ENCODE data around the gene GGT7. TPM values are rescaled to one million over a fixed set of nuclear protein-coding genes. Genes with fewer than 3 reads are reported as not detected.

The GGT7 gene
- total RNA-seq, 1 donor from 2014 or later, result 17.3 TPM

DNA sequence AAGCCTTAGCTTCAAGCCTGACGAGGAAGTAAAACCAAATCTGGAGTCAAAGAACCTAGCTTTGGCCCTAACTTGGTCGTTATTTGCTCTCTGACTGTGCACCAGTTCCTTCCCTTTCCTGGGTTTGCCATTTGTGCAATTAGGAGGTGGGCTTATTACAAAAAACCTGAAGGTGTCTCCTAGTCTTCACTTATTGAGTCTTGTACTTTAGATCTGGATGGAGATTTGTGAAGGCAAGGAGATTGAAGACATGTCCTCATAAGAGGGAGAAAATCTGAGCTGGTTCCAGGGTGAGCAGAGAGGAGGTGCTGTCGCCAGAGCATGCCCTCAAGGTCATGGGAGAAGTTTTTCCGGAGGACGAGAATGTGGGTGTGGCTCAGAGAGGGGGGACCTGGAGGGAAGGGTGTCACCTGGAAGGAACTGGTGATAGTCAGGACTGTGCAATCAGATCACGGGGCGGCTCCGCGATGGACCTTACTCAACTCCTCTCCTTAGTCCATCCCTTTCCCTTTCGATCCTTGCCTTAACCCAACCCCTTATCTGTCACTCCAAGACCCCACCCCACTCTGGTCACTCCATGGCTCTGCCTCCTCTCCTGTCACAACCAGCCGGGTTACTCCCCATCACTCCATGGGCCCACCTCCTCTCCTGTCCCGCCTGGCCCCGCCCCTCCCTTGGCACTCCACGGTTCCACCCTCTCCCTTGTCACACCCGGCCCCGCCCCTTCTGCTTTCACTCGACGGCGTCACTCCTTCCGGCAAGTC lies 3.2 kb upstream of the GGT7 start:
- FAIRE-seq (no peak), DNase-seq (ENCODE audit: low read depth) (peak; percentile 95)
- H3K27ac Mint-ChIP-seq (ENCODE audit: unreplicated experiment), result peak overlapping the region; percentile 41
- H3K27me3 Mint-ChIP-seq (ENCODE audit: low read depth, unreplicated experiment), result peaks cover 2% of the 10 kb centered on the region
- H3K4me1 Mint-ChIP-seq (ENCODE audit: low read depth, unreplicated experiment), result peaks cover 15% of the 10 kb centered on the region
- Histone ChIP-seq H3K9ac (ENCODE audit: low read length) (peak overlapping the region; percentile 46), H4K20me1 (ENCODE audit: insufficient read depth, low read length) (peaks cover 15% of the 10 kb centered on the region), H3K4me2 (ENCODE audit: low read length) (peak overlapping the region; percentile 99), H3K36me3 (ENCODE audit: insufficient read depth, low read length) (no peaks in the 10 kb centered on the region), H3K27me3 (ENCODE audit: insufficient read depth, low read length) (no peaks in the 10 kb centered on the region), H2AFZ (ENCODE audit: low read depth, low read length) (peak overlapping the region; percentile 83), H3K27ac (ENCODE audit: low read depth, low read length) (no peak overlapping the region), H3K79me2 (ENCODE audit: insufficient read depth, low read length) (peaks cover 17% of the 10 kb centered on the region), H3K9me3 (ENCODE audit: insufficient read depth, low read depth, low read length) (no peaks in the 10 kb centered on the region), H3K4me3 (ENCODE audit: insufficient read depth, low read depth, low read length) (peak overlapping the region; percentile 59), H3K4me1 (ENCODE audit: insufficient read depth, low read length) (peaks cover 23% of the 10 kb centered on the region)
- H3K36me3 Mint-ChIP-seq (ENCODE audit: low read depth, unreplicated experiment), result peaks cover 5% of the 10 kb centered on the region
- TF ChIP-seq, protein P1, sequence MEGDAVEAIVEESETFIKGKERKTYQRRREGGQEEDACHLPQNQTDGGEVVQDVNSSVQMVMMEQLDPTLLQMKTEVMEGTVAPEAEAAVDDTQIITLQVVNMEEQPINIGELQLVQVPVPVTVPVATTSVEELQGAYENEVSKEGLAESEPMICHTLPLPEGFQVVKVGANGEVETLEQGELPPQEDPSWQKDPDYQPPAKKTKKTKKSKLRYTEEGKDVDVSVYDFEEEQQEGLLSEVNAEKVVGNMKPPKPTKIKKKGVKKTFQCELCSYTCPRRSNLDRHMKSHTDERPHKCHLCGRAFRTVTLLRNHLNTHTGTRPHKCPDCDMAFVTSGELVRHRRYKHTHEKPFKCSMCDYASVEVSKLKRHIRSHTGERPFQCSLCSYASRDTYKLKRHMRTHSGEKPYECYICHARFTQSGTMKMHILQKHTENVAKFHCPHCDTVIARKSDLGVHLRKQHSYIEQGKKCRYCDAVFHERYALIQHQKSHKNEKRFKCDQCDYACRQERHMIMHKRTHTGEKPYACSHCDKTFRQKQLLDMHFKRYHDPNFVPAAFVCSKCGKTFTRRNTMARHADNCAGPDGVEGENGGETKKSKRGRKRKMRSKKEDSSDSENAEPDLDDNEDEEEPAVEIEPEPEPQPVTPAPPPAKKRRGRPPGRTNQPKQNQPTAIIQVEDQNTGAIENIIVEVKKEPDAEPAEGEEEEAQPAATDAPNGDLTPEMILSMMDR (IDR thresholded peaks at IDR 0.05; ENCODE audit: insufficient read depth, low read depth, low read length), result no peak
- TF ChIP-seq EZH2 (IDR thresholded peaks at IDR 0.05; ENCODE audit: insufficient read depth, low read length), result no peak
- peak overlapping the region; percentile 97 for H3K4me3 Mint-ChIP-seq (ENCODE audit: unreplicated experiment)
- no peaks in the 10 kb centered on the region for H3K9me3 Mint-ChIP-seq (ENCODE audit: unreplicated experiment)

DNA sequence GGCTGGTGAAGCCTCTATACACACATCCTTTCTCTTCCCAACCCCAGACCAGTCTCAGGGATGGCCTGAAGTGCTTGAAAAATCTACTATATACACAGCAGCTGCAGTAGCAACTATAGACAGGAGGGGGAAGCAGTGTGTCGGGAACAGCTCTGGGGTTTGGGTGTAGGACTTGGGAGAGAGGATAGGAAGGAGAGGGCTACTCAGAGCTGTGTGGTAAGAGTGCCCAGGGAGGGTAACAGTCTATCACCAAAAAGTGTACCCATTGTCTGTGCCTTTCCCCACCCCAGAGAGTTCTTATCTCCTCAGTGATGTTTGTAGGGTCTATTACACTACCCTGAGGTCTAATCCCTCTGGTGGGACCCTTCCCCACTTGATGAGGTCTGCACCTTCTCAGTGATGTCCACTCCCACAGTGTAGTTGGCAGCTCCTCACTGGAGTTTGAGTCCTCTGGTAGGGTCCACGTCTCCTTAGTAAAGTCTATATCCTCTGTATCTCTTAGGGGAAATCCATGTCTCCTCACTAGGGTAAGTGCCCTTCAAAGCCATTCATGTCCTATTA lies 1.5 kb upstream of the GGT7 start:
- no peaks in the 10 kb centered on the region for H3K36me3 ChIP-seq (ENCODE audit: insufficient read depth, low read length)
- FAIRE-seq (no peak), DNase-seq (ENCODE audit: low read depth) (peak; percentile 56)
- TF ChIP-seq, protein P1 (IDR thresholded peaks at IDR 0.05; ENCODE audit: insufficient read depth, low read depth, low read length), result peak; percentile 97
- no peak for TF ChIP-seq EZH2 (IDR thresholded peaks at IDR 0.05; ENCODE audit: insufficient read depth, low read length)
- H3K4me3 ChIP-seq (ENCODE audit: insufficient read depth, low read depth, low read length), result no peak overlapping the region
- H4K20me1 ChIP-seq (ENCODE audit: insufficient read depth, low read length), result peaks cover 12% of the 10 kb centered on the region
- H3K79me2 ChIP-seq (ENCODE audit: insufficient read depth, low read length), result peaks cover 17% of the 10 kb centered on the region
- Mint-ChIP-seq H3K9me3 (ENCODE audit: unreplicated experiment) (no peaks in the 10 kb centered on the region), H3K4me1 (ENCODE audit: low read depth, unreplicated experiment) (peaks cover 15% of the 10 kb centered on the region), H3K27ac (ENCODE audit: unreplicated experiment) (no peak overlapping the region), H3K36me3 (ENCODE audit: low read depth, unreplicated experiment) (peaks cover 8% of the 10 kb centered on the region), H3K27me3 (ENCODE audit: low read depth, unreplicated experiment) (peaks cover 2% of the 10 kb centered on the region), H3K4me3 (ENCODE audit: unreplicated experiment) (peak overlapping the region; percentile 81)
- H3K4me2 ChIP-seq (ENCODE audit: low read length), result no peak overlapping the region
- H3K4me1 ChIP-seq (ENCODE audit: insufficient read depth, low read length), result peaks cover 23% of the 10 kb centered on the region
- H3K9me3 ChIP-seq (ENCODE audit: insufficient read depth, low read depth, low read length), result no peaks in the 10 kb centered on the region
- H2AFZ ChIP-seq (ENCODE audit: low read depth, low read length), result no peak overlapping the region
- no peak overlapping the region for H3K27ac ChIP-seq (ENCODE audit: low read depth, low read length)
- H3K9ac ChIP-seq (ENCODE audit: low read length), result no peak overlapping the region
- no peaks in the 10 kb centered on the region for H3K27me3 ChIP-seq (ENCODE audit: insufficient read depth, low read length)
